CD1c-positive myeloid dendritic cell (primary cell): ENCODE measurements around the gene NSG1.
"Not testable (repeated sequence)": the region's sequence is repeated elsewhere in the genome, so short reads cannot be mapped to it uniquely, and the experiment has no call there.

Source experiments
- DNase-seq: peaks from one replicate; pipeline ENCODE4 v3.0.0-alpha.2; 2016; ENCODE audit errors: extremely low spot score

NSG1 gene

GRCh38 chr4:4433941-4434340, 47.0 kb downstream of the NSG1 start:
- no peak for DNase-seq

GRCh38 chr4:4436244-4436823, 49.4 kb downstream of the NSG1 start:
- no peak for DNase-seq

GRCh38 chr4:4437798-4438470, 51.0 kb downstream of the NSG1 start:
- DNase-seq = no peak

GRCh38 chr4:4438891-4439290, 52.0 kb downstream of the NSG1 start:
- no peak for DNase-seq

GRCh38 chr4:4439782-4440181, 52.9 kb downstream of the NSG1 start:
- DNase-seq = no peak

GRCh38 chr4:4440333-4441061, 53.6 kb downstream of the NSG1 start:
- no peak for DNase-seq

- DNase-seq = no peak
Measured at GRCh38 chr4:4443821-4444220, 56.9 kb downstream of the NSG1 start.

- DNase-seq = no peak
Measured at GRCh38 chr4:4446434-4446833, 59.5 kb downstream of the NSG1 start.

GRCh38 chr4:4455210-4455865, 68.4 kb downstream of the NSG1 start:
- DNase-seq = no peak

- no peak for DNase-seq
Measured at GRCh38 chr4:4456351-4456750, 69.4 kb downstream of the NSG1 start.

GRCh38 chr4:4456816-4457578, 70.1 kb downstream of the NSG1 start:
- no peak for DNase-seq

- no peak for DNase-seq
Measured at GRCh38 chr4:4457803-4458553, 71.1 kb downstream of the NSG1 start.

- DNase-seq = no peak
Measured at GRCh38 chr4:4459181-4459580, 72.3 kb downstream of the NSG1 start.

- no peak for DNase-seq
Measured at GRCh38 chr4:4460759-4461158, 73.9 kb downstream of the NSG1 start.

GRCh38 chr4:4461178-4461577, 74.3 kb downstream of the NSG1 start:
- no peak for DNase-seq

- no peak for DNase-seq
Measured at GRCh38 chr4:4461850-4462249, 74.9 kb downstream of the NSG1 start.

GRCh38 chr4:4462970-4463369, 76.1 kb downstream of the NSG1 start:
- no peak for DNase-seq

GRCh38 chr4:4465238-4465637, 78.3 kb downstream of the NSG1 start:
- DNase-seq = not testable (repeated sequence)
